KMS-11 (cell line): ENCODE data around the gene HOXB3.

Experiments
- H2AFZ ChIP-seq: fragments of 200-600 bp; sonication (generic); 2 replicates; pipeline ENCODE4 v1.6.1; 2016; ENCODE audit warnings: antibody characterized with exemption, mixed run types, low read depth
- H3K27ac ChIP-seq: fragments of 200-600 bp; sonication (generic); 2 replicates; pipeline ENCODE4 v1.6.1; 2016; ENCODE audit warnings: mild to moderate bottlenecking, mixed run types
- H3K27me3 ChIP-seq: fragments of 200-600 bp; sonication (generic); 2 replicates; pipeline ENCODE4 v1.6.1; 2017; ENCODE audit warnings: mild to moderate bottlenecking, low read depth, mixed run types, moderate library complexity; ENCODE audit not compliant: insufficient read depth
- H3K36me3 ChIP-seq: fragments of 200-600 bp; sonication (generic); 2 replicates; pipeline ENCODE4 v1.6.1; 2017; ENCODE audit warnings: mild to moderate bottlenecking, mixed run types; ENCODE audit not compliant: insufficient read depth
- H3K4me1 ChIP-seq: fragments of 200-600 bp; sonication (generic); 2 replicates; pipeline ENCODE4 v1.6.1; 2016; ENCODE audit warnings: mild to moderate bottlenecking, low read depth, mixed run types; ENCODE audit not compliant: poor library complexity, severe bottlenecking
- H3K4me2 ChIP-seq: fragments of 200-600 bp; sonication (generic); 2 replicates; pipeline ENCODE4 v1.7.0; 2016; ENCODE audit warnings: mild to moderate bottlenecking, mixed run types
- H3K4me3 ChIP-seq: fragments of 200-600 bp; sonication (generic); IDR thresholded peaks from 2 replicates; pipeline ENCODE4 v1.6.1; 2017; ENCODE audit warnings: low read depth, low read length, mixed read lengths; ENCODE audit not compliant: insufficient read depth
- H3K79me2 ChIP-seq: fragments of 200-600 bp; sonication (generic); 2 replicates; pipeline ENCODE4 v1.6.1; 2016; ENCODE audit warnings: low read depth, mixed run types; ENCODE audit not compliant: insufficient read depth
- H3K9ac ChIP-seq: fragments of 200-600 bp; sonication (generic); 2 replicates; pipeline ENCODE4 v1.6.1; 2016; ENCODE audit warnings: mild to moderate bottlenecking, mixed run types
- H4K20me1 ChIP-seq: fragments of 200-600 bp; sonication (generic); 2 replicates; pipeline ENCODE4 v1.6.1; 2016; ENCODE audit warnings: mild to moderate bottlenecking, mixed run types; ENCODE audit not compliant: insufficient read depth
- CTCF ChIP-seq: fragments of 200-600 bp; sonication (generic); conservative IDR thresholded peaks from 2 replicates; pipeline ENCODE4 v1.6.1; 2017; ENCODE audit warnings: low read depth, mild to moderate bottlenecking, antibody characterized with exemption, low read length, moderate library complexity, mixed read lengths

HOXB3 gene

GRCh38 chr17:48574505-48575065, 15.5 kb downstream of the HOXB3 start:
- Histone ChIP-seq H3K9ac (no peak overlapping the region), H2AFZ (no peak overlapping the region), H3K27me3 (no peaks in the 10 kb centered on the region; the same call in 1 of the 2 replicates), H3K4me3 (no peak overlapping the region), H3K27ac (no peak overlapping the region), H3K4me1 (peaks cover 6% of the 10 kb centered on the region), H4K20me1 (no peaks in the 10 kb centered on the region), H3K36me3 (no peaks in the 10 kb centered on the region), H3K79me2 (no peaks in the 10 kb centered on the region), H3K4me2 (no peak overlapping the region)
- no peak for TF ChIP-seq CTCF

GRCh38 chr17:48571826-48572417, 18.1 kb downstream of the HOXB3 start:
- Histone ChIP-seq H3K36me3 (no peaks in the 10 kb centered on the region), H3K4me1 (peaks cover 6% of the 10 kb centered on the region), H3K27me3 (no peaks in the 10 kb centered on the region), H3K9ac (no peak overlapping the region), H3K27ac (no peak overlapping the region), H4K20me1 (no peaks in the 10 kb centered on the region), H2AFZ (no peak overlapping the region), H3K4me2 (no peak overlapping the region), H3K4me3 (no peak overlapping the region), H3K79me2 (no peaks in the 10 kb centered on the region)
- TF ChIP-seq CTCF = no peak

GRCh38 chr17:48571024-48571818, 18.8 kb downstream of the HOXB3 start:
- Histone ChIP-seq H3K36me3 (no peaks in the 10 kb centered on the region), H3K4me1 (peaks cover 6% of the 10 kb centered on the region), H3K4me2 (no peak overlapping the region), H3K27me3 (no peaks in the 10 kb centered on the region), H4K20me1 (no peaks in the 10 kb centered on the region), H3K27ac (no peak overlapping the region), H3K4me3 (no peak overlapping the region), H3K9ac (no peak overlapping the region), H3K79me2 (no peaks in the 10 kb centered on the region), H2AFZ (no peak overlapping the region)
- no peak for TF ChIP-seq CTCF

GRCh38 chr17:48570325-48571023, 19.6 kb downstream of the HOXB3 start:
- Histone ChIP-seq H2AFZ (no peak overlapping the region), H3K36me3 (no peaks in the 10 kb centered on the region), H3K9ac (no peak overlapping the region), H3K4me1 (no peaks in the 10 kb centered on the region), H4K20me1 (no peaks in the 10 kb centered on the region), H3K4me2 (no peak overlapping the region), H3K79me2 (no peaks in the 10 kb centered on the region), H3K27me3 (no peaks in the 10 kb centered on the region), H3K27ac (no peak overlapping the region), H3K4me3 (no peak overlapping the region)
- no peak for TF ChIP-seq CTCF
